Measurements from ENCODE around the gene NAV3.
"Not testable (repeated sequence)": the region's sequence is repeated elsewhere in the genome, so short reads cannot be mapped to it uniquely, and the experiment has no call there.

Gene NAV3

DNA sequence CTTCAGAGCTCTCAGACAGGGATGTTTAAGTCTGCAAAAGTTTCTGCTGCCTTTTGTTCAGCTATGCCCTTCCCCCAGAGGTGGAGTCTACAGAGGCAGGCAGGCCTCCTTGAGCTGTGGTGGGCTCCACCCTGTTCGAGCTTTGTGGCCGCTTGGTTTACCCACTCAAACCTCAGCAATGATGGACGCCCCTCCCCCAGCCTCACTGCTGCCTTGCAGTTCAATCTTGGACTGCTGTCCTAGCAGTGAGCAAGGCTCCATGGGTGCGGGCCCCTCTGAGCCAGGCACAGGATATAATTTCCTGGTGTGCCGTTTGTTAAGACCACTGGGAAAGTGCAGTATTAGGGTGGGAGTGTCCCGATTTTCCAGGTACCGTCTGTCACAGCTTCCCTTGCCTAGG is 427.0 kb downstream of the NAV3 start:
- DNase-seq (ENCODE audit: low spot score), result not testable (repeated sequence)

DNA sequence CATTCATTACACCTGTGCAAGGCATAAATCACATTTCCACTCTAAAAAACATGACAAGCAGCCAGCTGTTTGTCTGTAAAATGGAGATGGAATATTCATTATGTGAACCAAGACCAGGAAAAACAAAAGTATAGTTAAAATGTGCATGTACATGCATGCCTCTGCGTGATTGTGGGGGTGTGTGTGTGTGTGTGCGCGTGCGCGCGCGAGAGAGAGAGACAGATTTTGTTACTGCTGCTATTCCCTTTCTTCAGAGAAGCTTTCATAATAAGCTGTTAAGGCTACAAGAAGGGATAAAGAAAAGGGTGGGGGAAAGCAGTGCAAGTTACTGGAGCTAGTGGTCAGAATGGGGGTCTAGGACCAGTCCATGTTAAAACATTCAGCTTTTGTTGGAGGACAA is 430.3 kb downstream of the NAV3 start:
- no peak for DNase-seq (ENCODE audit: low spot score)

DNA sequence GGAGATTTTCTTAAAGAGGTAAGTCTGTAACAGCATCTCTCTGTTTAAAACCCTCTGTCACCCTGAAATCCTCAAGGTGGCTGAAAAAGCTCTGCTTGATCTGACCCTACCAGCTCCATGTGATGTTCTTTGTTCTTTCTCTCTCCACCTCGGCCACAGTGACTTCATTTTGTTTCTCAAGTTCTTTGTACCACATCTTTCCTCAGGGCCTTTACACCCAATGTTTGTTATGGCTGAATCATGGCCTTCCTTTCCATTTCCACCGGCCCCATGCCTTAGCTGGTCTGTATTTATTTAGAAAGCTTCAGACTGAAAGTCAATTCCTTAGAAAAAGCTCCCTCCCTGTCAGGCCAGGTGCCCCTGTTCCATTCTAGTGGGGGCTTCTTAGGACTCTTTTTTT is 431.2 kb downstream of the NAV3 start:
- no peak for DNase-seq (ENCODE audit: low spot score)
